Left lung (tissue), 10 donors: ENCODE measurements around the gene DPH3. TPM values are rescaled to one million over a fixed set of nuclear protein-coding genes. Genes with fewer than 3 reads are reported as not detected.

Experiments
- ATAC-seq: fragments of 200-7000 bp; cut with Tn5 transposase; one replicate; pipeline ENCODE4 v1.9.1; 2020; ENCODE audit warnings: moderate library complexity
- DNase-seq, 4 donors: peaks; one replicate each; pipeline ENCODE4 v3.0.0-alpha.2; 2013 to 2020
- H3K27ac ChIP-seq, 2 donors: fragments of 200-600 bp; sonication (generic) in 1 of 2; one replicate each; pipeline versions ENCODE4 v1.5.0 to v1.8.0; 2020 to 2021
- H3K27me3 ChIP-seq, 2 donors: fragments of 200-600 bp; sonication (generic) in 1 of 2; one replicate each; pipeline versions ENCODE4 v1.5.0 to v1.8.0; 2020 to 2021
- H3K36me3 ChIP-seq, 2 donors: fragments of 200-600 bp; sonication (generic) in 1 of 2; one replicate each; pipeline versions ENCODE4 v1.5.0 to v1.8.0; 2020 to 2021
- H3K4me1 ChIP-seq, 2 donors: fragments of 200-600 bp; one replicate each; pipeline ENCODE4 v1.8.0; 2021
- H3K4me3 ChIP-seq, 2 donors: fragments of 200-600 bp; sonication (generic) in 1 of 2; one replicate each; pipeline versions ENCODE4 v1.5.0 to v1.8.0; 2020 to 2021; ENCODE audit warnings: mild to moderate bottlenecking in 1 of 2
- H3K9me3 ChIP-seq, 2 donors: fragments of 200-600 bp; sonication (generic) in 1 of 2; one replicate each; pipeline versions ENCODE4 v1.5.0 to v1.8.0; 2020 to 2021
- CTCF ChIP-seq, 2 donors: fragments of 200-600 bp; sonication (generic) in 1 of 2; IDR thresholded peaks; one replicate each; pipeline versions ENCODE4 v1.5.0 to v1.8.0; 2021; ENCODE audit warnings: antibody characterized with exemption in 2 of 2
- intact Hi-C, 2 donors: fragments of 100-400 bp; cut with DNase I; formaldehyde crosslinking; loops; one replicate each; pipeline versions ENCODE4 v1.11.2 to v1.14.2; 2022
- polyA plus RNA-seq, 6 donors: library from polyadenylated mRNA; unstranded; fragments of 120-200 nt; gene quantifications; one replicate each; pipeline ENCODE4 v1.2.1, GENCODE V29; 2013; ENCODE audit not compliant: insufficient read length in 6 of 6
- total RNA-seq, 2 donors: library from RNA; stranded (reverse); fragmentation: NEBNext Ultra II Directional; extraction: Animal tissue kit (Norgen Biotek cat#: 25700); gene quantifications; one replicate each; pipeline ENCODE4 v1.2.1, GENCODE V29; 2021
- donor health status: DM: no; HTN: yes; CAD: no.
- donor health status: DM: no; HTN: no; CAD: no.

The DPH3 gene
- total and polyA plus RNA-seq, 8 donors: 15.4 to 30.4 (median 18.9) TPM

GRCh38 chr3:16299746-16300145, 35.0 kb upstream of the DPH3 start:
- ATAC-seq: no peak
- intact Hi-C loops: no loop called here

DNA sequence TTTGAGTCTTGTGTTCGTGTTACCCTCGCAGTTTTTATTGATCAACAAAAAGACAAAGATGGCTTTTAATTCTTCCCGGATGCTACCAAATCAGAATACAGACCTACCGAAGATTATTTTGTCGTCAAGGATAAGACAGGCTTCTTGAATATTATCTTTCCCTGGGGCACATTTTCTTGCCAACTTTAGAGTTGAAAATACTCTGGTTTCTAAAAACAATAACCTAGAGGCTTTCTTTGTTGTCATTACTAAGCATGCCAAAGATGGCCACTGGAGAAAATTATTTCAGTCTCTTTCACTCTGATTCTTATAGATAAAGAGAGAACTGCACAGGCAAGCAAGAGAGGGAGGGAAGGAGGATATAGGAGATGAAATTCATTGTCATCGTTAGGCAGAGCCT, 34.1 kb upstream of the DPH3 start:
- Histone ChIP-seq H3K9me3 (peaks cover 0 to under 1% of the 10 kb centered on the region in 2 donors), H3K27ac (no peak overlapping the region), H3K36me3 (peaks cover 0 to 26% of the 10 kb centered on the region in 2 donors), H3K4me3 (no peak overlapping the region), H3K4me1 (peaks cover 0 to 7% of the 10 kb centered on the region in 2 donors), H3K27me3 (no peaks in the 10 kb centered on the region)
- ATAC-seq (no peak), DNase-seq (no peak)
- no peak for TF ChIP-seq CTCF (IDR thresholded peaks at IDR 0.05)
- intact Hi-C loops: no loop called here

More at GRCh38 chr3:16299746-16300145, 35.0 kb upstream of the DPH3 start:
- Histone ChIP-seq H3K4me3 (no peak overlapping the region), H3K4me1 (peaks cover 0 to 7% of the 10 kb centered on the region in 2 donors), H3K36me3 (peaks cover 0 to 27% of the 10 kb centered on the region in 2 donors), H3K27me3 (no peaks in the 10 kb centered on the region), H3K9me3 (no peaks in the 10 kb centered on the region), H3K27ac (no peak overlapping the region)
- TF ChIP-seq CTCF (IDR thresholded peaks at IDR 0.05): no peak
- DNase-seq: no peak

- ATAC-seq: no peak
- Histone ChIP-seq H3K27me3 (no peaks in the 10 kb centered on the region), H3K27ac (no peak overlapping the region)
Measured at GRCh38 chr3:16297997-16298885, 33.5 kb upstream of the DPH3 start.

GRCh38 chr3:16295298-16295890, 30.7 kb upstream of the DPH3 start:
- no peaks in the 10 kb centered on the region for H3K27me3 ChIP-seq
- peaks cover 0 to 7% of the 10 kb centered on the region in 2 donors for H3K9me3 ChIP-seq
- peaks cover 7 to 14% of the 10 kb centered on the region in 2 donors for H3K4me1 ChIP-seq
- ATAC-seq (no peak), DNase-seq (no peak)
- H3K4me3 ChIP-seq: no peak overlapping the region
- no peak overlapping the region for H3K27ac ChIP-seq
- intact Hi-C loops: no loop called here
- no peak for TF ChIP-seq CTCF (IDR thresholded peaks at IDR 0.05)
- H3K36me3 ChIP-seq: peaks cover 0 to 29% of the 10 kb centered on the region in 2 donors

More at GRCh38 chr3:16297997-16298885, 33.5 kb upstream of the DPH3 start:
- Histone ChIP-seq H3K4me3 (no peak overlapping the region), H3K9me3 (peaks cover 0 to 7% of the 10 kb centered on the region in 2 donors), H3K4me1 (peaks cover 0 to 7% of the 10 kb centered on the region in 2 donors), H3K36me3 (peaks cover 0 to 29% of the 10 kb centered on the region in 2 donors)
- intact Hi-C loops: no loop called here
- TF ChIP-seq CTCF (IDR thresholded peaks at IDR 0.05): no peak
- no peak for DNase-seq

- peaks cover 7 to 16% of the 10 kb centered on the region in 2 donors for H3K4me1 ChIP-seq
- intact Hi-C loops: no loop called here
- no peak overlapping the region for H3K27ac ChIP-seq
- peaks cover 0 to 7% of the 10 kb centered on the region in 2 donors for H3K9me3 ChIP-seq
- TF ChIP-seq CTCF (IDR thresholded peaks at IDR 0.05): no peak
- no peak for ATAC-seq
- no peak overlapping the region for H3K4me3 ChIP-seq
- no peaks in the 10 kb centered on the region for H3K27me3 ChIP-seq
- DNase-seq: no peak
- H3K36me3 ChIP-seq: peaks cover 0 to 29% of the 10 kb centered on the region in 2 donors
Measured at GRCh38 chr3:16294844-16295243, 30.1 kb upstream of the DPH3 start.
